Activated CD4-positive, alpha-beta T cell treated with anti-CD3 and anti-CD28 coated beads, Interleukin-2, Interleukin-4, amounts not matched to agents 100 ng/mL and 50 ng/mL, durations not matched to agents 16 hours and 8 hours (primary cell): ENCODE data around the gene PTPDC1.

Experiments used
- DNase-seq: peaks from one replicate; pipeline ENCODE4 v3.0.0-alpha.2; 2020; ENCODE audit warnings: low spot score

PTPDC1 gene, protein sequence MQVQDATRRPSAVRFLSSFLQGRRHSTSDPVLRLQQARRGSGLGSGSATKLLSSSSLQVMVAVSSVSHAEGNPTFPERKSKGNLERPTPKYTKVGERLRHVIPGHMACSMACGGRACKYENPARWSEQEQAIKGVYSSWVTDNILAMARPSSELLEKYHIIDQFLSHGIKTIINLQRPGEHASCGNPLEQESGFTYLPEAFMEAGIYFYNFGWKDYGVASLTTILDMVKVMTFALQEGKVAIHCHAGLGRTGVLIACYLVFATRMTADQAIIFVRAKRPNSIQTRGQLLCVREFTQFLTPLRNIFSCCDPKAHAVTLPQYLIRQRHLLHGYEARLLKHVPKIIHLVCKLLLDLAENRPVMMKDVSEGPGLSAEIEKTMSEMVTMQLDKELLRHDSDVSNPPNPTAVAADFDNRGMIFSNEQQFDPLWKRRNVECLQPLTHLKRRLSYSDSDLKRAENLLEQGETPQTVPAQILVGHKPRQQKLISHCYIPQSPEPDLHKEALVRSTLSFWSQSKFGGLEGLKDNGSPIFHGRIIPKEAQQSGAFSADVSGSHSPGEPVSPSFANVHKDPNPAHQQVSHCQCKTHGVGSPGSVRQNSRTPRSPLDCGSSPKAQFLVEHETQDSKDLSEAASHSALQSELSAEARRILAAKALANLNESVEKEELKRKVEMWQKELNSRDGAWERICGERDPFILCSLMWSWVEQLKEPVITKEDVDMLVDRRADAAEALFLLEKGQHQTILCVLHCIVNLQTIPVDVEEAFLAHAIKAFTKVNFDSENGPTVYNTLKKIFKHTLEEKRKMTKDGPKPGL

DNA sequence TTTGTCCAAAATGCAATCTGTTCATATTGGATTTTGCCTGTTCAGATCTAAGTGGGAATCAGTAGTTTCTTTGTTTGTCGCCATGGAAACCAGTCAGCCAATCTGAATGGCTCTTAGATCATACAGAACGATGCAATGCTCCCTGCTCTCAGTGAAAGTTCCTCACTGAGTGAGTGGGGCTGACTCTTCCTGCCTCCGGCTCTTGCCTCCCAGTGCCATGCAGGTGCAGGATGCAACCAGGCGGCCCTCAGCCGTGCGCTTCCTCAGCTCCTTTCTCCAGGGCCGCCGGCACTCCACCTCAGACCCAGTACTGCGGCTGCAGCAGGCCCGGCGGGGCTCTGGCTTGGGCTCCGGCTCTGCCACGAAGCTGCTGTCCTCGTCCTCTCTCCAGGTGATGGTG is at the start of gene PTPDC1:
TSS of gene PTPDC1 (plus strand) at position 151 of the 400 bp plus-strand sequence. CDS start at position 218, 67 bp downstream.
- no peak for DNase-seq

DNA sequence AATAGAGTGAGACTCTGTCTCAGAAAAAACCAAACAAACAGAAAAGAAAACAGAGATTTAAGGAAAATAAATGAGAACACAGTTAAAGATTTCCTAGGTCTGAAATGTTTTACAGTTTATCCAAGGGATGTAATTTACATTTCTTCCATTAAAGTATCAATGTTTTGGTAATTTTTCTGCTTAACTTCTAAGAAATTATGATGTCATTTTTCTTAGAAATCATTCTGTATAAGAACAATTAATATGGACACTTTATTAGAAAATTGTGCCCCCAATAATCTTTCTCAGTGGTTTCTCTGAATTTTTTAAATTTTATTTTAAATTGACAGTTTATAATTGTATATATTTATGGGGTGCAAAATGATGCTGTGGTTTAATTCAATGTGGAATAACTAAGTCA is 49.8 kb upstream of the PTPDC1 start:
- no peak for DNase-seq

DNA sequence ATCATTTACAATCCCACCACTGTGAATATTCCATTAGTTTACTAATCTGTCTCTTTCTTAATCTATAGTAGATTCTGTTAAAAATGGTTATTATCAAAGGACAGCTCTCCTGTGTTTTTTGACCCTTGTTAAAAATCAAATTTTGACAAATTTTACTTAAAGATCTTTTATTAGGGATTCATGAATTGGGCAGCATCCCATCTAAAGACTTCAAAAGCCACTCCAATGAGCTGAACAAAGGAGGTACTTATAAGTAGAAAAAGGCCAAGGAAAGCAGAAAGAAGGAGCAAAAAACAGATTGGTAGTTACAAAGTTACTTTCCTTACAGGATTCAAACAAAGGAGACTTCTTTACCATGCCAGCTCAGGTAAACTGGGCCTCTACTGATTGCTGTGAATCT is 44.5 kb upstream of the PTPDC1 start:
- no peak for DNase-seq

DNA sequence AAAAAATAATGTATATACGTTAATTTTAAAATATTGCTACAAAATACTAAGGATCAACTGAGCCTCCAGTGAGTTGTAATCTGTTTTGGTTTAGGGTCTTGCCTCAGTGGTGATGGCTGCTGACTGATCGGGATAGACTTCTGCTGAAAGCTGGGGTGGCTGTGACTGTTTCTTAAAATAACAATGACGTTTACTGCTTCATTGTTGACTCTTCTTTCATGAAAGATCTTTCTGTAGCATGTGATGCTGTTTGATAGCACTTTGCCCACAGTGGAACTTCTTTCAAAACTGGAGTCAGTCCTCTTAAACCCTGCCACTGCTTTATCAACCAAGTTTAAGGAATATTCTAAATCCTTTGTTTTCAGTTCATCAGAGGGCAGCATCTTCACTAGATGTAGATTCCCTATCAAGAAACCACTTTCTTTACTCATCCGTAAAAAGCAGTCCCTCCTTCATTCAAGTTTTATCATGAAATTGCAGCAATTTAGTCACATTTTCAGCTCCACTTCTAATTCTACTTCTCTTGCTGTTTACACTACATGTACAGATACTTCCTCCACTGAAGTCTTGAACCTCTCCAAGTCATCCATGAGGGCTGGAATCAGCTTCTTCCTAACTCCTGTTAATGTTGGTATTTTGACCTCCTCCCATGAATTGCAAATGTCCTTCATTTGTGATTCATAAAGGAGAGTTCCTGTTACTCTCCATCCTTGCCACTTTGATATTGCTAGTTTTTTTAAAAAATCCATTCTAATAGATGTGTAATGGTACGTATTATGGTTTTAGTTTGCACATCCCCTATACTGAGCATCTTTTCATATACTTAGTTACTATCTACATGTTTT is 41.5 kb upstream of the PTPDC1 start:
- DNase-seq = no peak

DNA sequence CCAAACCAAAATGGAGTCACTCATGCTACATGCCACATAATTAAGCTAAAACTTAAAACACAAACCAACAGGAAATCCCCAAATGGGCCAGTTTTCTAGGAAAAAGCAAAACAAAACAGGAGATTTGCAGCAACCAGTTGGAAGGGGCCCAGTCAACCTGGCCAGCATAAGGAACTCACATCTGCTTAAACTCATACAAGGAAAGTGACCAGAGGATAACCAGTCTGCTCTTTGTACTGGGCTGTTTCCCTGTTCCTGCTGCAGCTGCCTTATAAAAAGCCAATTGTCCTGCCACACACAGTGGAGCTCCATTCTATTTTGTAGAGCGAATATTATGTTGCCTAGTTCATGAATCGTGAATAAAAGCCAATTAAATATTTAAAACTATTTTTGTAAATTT is 29.5 kb upstream of the PTPDC1 start:
- DNase-seq = no peak

DNA sequence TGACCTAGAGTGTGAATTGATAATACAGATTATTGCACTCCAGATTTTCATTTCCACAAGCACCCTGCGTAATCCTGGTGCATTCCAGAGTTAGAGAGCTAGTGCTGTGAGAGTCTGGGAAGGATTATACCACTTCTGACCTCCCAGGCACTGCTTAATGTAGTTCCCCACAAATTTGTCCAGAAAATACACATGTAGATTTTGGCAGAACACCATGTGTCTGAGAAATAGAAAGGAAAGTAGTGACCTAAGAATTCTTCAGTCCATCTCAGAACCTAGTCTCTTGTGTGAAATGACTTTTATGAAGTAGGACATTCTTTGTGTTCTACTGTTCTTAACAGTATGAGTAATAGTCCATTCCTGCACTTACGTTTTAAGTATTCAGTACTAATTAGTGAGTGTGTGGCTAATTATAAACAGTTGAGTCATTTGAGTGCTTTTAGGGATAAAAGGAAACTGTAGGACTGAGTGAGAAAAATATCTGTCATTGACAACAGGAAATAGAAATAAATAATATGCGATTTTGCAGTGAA is 27.8 kb upstream of the PTPDC1 start:
- DNase-seq = no peak

DNA sequence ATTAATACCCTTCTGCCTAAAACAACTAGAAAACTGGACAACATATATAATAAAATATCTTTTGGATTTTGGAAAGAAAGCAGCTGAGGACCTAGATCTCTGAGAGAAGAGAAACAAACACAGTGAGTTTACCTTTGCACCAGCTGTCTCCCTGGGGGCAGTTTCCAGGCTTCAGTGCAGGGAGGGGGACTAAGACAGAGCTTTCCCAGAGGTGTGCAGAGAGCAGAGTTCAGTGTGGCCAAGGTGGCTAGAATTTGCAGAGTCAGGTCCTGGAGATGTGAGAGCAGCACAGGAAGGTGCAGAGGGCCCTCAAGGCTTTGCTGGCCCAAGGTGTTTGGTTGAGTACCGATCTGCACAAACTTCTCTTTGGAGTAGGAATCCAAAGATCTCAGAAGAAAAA is 26.3 kb upstream of the PTPDC1 start:
- DNase-seq = no peak

DNA sequence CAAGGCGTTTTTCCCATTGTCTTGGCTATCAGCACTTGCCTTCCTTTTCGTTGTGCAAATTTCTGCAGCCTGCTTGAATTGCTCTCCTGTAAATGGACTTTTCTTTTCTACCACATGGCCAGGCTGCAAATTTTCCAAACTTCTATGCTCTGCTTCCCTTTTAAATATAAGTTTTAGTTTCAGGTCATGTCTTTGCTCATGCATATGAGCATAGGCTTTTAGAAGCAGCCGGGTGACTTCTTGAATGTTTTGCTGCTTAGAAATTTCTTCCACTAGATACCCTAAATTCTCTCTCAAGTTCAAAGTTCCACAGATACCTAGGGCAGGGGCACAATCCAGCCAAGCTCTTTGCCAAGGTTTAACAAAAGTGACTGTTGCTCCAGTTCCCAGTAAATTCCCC is 22.4 kb upstream of the PTPDC1 start:
- no peak for DNase-seq

DNA sequence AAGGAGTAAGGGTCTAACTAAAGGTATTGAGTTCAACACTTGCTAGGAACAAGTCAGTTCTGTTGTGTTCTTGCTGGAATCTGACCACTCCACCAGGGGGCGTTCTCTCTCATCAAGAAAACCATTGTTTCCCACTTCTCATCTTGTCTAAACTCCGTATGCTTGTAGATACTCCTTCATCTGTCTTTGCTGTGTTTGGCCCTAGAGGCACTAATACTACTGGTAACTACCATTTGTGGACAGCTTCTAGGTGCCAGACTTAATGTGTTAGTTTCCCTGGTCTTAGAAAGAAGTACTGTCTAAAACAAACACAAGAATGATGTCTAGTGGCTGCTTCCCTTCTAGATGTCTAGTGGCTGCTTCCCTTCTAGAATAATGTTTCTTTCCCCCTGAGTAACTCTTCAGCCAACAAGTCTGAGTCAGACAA is 18.7 kb upstream of the PTPDC1 start:
- DNase-seq = peak; percentile 72

DNA sequence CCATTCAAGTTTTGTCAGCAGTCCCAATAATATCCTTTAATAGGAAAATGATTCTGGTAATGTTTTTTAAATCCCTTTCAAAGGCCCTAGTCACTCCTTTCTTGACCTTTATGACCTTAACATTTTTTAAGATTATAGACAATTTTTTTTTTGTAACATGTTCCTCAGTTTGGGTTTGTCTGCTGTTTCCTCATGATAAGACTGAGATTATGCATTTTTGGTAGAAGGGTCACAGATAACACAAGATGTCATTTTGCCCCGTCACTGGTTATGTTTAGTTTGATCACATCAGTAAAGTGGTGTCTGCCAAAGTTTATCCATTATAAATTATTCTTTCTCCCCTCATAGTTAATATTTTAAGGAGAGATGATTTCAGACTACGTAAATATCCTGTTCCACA is 16.0 kb upstream of the PTPDC1 start:
- no peak for DNase-seq

DNA sequence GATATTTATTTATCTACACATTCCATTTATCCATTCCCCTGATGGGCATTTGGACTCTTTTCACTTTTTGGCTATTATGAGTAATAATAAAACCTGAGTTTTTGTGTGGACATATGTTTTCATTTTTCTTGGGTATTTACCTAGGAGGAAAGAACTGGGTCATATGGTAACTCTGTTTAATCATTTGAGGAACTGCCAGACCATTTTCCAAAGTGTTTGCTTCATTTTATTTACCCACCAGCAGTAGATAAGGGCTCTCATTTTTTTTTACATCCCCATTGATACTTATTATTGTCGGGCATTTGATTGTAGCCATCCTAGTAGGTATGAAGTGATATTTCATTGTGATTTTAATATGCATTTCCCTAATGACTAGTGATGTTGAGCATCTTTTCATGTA is 7.7 kb upstream of the PTPDC1 start:
- no peak for DNase-seq

DNA sequence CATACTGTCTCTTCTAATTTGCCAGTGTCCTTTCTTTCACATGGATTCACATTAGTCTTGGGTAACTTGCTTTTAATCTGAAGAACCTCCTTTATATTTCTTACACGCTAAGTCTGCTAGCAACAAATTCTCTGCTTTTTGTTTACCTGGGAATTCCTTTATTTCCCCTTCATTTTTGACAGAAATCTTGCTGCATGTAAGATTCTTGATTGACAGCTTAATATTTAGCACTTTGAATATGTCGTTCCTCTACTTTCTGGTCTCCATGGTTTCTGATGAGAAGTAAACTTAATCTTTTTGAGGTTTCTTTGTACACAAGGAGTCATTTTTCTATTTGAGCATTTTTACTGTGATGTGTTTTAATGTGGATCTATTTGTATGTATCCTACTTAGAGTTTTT is 6.2 kb upstream of the PTPDC1 start:
- no peak for DNase-seq

DNA sequence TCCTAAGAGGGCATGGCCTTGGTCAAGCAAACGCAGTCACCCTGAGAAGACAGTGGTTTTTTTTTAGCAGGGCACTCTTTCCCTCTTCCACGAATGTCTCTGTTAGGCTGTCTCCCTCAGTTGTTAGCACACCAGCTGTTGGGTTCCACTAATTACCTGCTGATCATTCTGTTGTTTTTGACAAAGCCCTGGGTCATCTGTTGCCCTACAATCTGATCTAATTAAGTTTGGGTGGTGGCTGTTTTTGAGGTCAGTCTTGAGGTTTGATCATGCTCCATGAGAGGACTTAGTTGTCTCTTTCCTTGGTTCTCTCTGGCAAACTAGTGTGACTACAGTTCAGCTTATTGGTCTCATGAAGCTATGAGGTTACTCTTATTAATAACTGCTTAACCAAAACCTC is 5.0 kb upstream of the PTPDC1 start:
- DNase-seq = no peak

DNA sequence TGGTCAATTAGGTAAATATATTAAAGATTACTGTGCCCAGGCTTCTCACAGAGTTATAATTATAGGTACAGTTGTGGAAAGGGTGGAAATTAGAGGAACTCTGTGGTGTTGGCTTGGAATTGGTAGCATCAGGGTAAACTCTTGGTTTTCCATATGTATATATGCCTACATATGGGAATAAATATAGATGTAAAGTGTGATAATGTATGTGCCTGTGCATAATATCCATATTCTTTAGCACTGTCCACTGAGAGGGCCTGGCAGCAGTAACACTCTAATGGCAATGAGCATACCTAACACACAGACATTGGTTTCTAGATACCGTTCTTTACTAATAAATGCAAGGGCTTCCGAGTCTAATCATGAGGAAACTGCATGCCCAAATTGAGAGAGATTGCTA is 4.0 kb upstream of the PTPDC1 start:
- DNase-seq = no peak

DNA sequence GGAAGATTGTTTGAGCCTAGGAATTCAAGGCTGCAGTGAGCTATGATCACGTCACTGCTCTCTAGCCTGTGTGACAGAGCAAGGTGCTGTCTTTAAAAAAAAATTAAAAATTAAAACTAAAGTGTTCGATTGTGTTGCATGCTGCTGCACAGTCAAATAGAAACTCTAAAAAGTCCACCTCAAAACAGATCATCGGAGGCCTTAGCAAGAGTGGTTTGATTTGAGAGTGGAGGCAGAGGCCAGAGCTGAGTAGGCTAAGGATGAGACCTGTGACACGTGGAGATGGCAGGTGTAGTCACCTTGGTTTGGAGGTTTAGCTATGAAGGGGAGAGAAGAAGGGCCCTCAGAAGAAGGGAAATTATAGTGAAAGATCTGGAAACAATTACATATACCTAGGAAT is 2.8 kb upstream of the PTPDC1 start:
- peak; percentile 27 for DNase-seq

DNA sequence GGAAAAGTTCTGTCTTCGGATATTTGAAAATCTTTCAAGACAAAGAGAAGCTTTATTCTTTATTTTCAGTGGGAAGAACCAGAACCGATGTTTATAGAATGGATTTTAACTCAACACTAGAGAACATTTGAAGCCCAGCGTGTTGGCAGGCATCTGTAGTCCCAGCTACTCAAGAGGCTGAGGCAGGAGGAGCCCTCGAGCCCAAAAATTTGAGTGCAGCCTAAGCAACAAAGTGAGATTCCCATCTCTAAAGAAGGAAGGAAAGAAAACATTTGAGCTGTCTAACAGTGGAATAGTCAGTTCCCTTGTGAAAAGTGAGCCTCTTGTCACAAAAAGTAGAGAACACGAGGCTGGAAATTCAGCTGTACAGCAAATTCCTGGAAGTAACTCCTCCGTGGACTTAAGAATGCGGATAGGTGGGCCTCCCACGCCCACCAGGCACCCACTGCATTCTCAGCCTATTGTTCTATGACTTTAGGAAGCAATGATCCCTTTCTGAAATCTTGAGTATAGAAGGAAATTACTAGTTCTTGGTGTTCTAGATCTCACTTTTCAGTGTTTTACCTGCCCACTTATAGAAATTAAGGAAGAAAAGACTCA is 2.3 kb upstream of the PTPDC1 start:
- no peak for DNase-seq

DNA sequence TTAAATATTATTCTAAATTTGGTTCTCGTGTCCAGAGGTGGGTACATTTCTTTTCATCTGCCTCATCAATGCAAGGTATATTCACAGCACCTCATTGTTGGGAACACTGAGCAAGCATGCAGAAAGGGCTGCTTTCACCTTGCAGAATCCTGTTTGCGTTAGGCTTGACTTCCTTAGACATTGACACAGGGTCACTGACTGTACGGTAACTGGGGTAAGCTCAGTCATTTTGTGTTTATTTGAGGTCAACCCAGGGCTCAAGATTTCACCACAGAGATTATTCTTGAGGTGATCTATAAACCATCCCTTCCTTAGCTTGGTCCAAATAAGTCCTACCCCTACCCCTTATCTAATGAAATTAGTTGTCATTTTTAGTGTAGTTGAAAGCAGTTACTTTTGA is 1.7 kb upstream of the PTPDC1 start:
- DNase-seq = peak; percentile 15

DNA sequence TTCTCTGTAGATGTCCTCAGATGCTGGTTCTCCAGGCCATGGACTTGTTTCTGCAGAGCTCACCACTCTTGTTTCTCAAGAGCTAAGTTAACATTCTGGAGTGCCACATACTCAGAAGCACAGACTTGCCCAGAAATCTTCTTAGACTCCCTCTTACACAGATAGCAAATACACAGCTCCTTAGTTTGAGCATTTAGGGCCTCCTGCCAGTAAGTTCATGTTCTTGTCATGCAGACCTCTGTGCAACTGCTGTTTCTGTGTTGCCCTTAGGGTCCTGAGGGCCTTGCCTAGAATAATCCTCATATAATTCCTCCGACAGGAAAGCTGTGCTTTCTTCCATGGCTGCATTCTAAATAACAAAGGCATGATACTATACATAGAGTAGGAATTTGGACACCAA is 1.3 kb upstream of the PTPDC1 start:
- DNase-seq = no peak

DNA sequence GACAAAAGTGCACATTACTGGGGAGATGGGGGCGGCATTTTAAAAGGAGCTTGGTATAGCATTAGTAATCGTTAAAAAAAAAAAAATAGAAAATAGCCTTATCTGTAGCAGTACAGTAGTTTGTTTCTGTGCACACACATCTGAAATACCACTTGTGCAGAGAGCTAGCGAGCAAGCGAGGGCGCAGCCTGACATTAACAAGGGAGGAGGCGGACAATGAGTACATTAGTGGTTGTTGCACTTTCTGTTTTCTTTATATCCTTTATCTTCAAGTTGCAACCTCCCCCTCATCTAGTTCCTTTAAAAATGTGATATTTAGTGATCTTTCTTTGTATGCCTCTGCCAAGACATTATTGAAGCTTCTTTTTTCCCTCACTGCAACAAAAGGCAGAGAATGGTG is 880 bp upstream of the PTPDC1 start:
- no peak for DNase-seq

DNA sequence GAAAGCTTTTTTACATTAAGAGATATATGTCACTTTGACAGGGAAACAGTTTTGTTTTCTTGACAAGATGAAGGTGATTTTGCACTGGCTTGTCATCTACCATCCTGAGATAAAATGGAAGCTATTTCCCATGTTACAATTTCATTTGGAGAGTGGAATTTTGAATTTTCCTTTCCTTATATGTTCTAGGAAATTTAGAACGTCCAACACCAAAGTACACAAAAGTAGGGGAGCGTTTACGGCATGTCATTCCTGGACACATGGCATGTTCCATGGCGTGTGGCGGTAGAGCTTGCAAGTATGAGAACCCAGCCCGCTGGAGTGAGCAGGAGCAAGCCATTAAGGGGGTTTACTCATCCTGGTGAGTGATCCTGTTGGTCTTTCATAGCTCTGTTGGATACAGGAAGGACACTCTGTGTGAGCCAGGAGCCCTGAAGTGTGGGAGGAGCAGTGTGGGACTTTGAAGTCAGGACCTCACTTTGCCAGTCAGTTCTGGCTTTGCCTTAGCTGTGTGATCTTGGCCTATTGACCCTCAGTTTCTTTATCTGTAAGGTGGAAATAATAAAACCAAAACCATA is 887 bp downstream of the PTPDC1 start:
- DNase-seq = no peak
